SIG-M5 (cell line): ENCODE results near the gene ARL11.
A peak's percentile ranks its signal among the peaks of the same experiment; 100 is the strongest.
"Not testable (repeated sequence)": the region's sequence is repeated elsewhere in the genome, so short reads cannot be mapped to it uniquely, and the experiment has no call there.

ENCODE experiments used
- DNase-seq: peaks from one replicate; lab custom pipeline; 2025; lab: John Stamatoyannopoulos, UW

Gene ARL11

GRCh38 chr13:49627831-49628652, at the start of gene ARL11:
ARL11 (plus strand) TSS chr13:49628507; CDS start chr13:49630448, 1,941 bp downstream.
- peak; percentile 46 for DNase-seq

- no peak for DNase-seq
These were observed 48.8 kb upstream of the ARL11 start for GRCh38 chr13:49579501-49579900.

- no peak for DNase-seq
These were observed 47.2 kb upstream of the ARL11 start for GRCh38 chr13:49580980-49581680.

- DNase-seq = no peak
These were observed 43.5 kb upstream of the ARL11 start for GRCh38 chr13:49584771-49585182.

GRCh38 chr13:49585220-49586157, 42.8 kb upstream of the ARL11 start, which contains the start of gene RCBTB1:
RCBTB1 (minus strand) TSS chr13:49585558; CDS start chr13:49567279, 18,279 bp downstream.
- DNase-seq = no peak

- DNase-seq = no peak
These were observed 41.6 kb upstream of the ARL11 start for GRCh38 chr13:49586717-49587116.

- DNase-seq = no peak
These were observed 40.9 kb upstream of the ARL11 start for GRCh38 chr13:49587311-49587847.

GRCh38 chr13:49590714-49591113, 37.6 kb upstream of the ARL11 start:
- DNase-seq = not testable (repeated sequence)

GRCh38 chr13:49593876-49594275, 34.4 kb upstream of the ARL11 start:
- not testable (repeated sequence) for DNase-seq

- no peak for DNase-seq
These were observed 33.7 kb upstream of the ARL11 start for GRCh38 chr13:49594576-49594975.

- no peak for DNase-seq
These were observed 32.1 kb upstream of the ARL11 start for GRCh38 chr13:49596221-49596620.

GRCh38 chr13:49597043-49597641, 31.2 kb upstream of the ARL11 start:
- no peak for DNase-seq

- no peak for DNase-seq
These were observed 26.3 kb upstream of the ARL11 start for GRCh38 chr13:49602005-49602404.

- not testable (repeated sequence) for DNase-seq
These were observed 25.7 kb upstream of the ARL11 start for GRCh38 chr13:49602615-49603014.

- DNase-seq = no peak
These were observed 23.7 kb upstream of the ARL11 start for GRCh38 chr13:49604570-49604969.

GRCh38 chr13:49606747-49607648, 21.3 kb upstream of the ARL11 start:
- DNase-seq = peak; percentile 54

- no peak for DNase-seq
These were observed 20.5 kb upstream of the ARL11 start for GRCh38 chr13:49607761-49608160.

GRCh38 chr13:49608651-49609331, 19.5 kb upstream of the ARL11 start:
- DNase-seq = peak; percentile 43

GRCh38 chr13:49610176-49610575, 18.1 kb upstream of the ARL11 start:
- no peak for DNase-seq

GRCh38 chr13:49612042-49612441, 16.3 kb upstream of the ARL11 start:
- DNase-seq = not testable (repeated sequence)
